HG03565 (cell line): ENCODE data around the gene MAU2.

ENCODE experiments used
- ATAC-seq: cut with Tn5 transposase; IDR thresholded peaks from one replicate; pipeline ENCODE4 v1.9.1; 2021; ENCODE audit warnings: mild to moderate bottlenecking, moderate library complexity; ENCODE audit not compliant: unreplicated experiment

The MAU2 gene

DNA sequence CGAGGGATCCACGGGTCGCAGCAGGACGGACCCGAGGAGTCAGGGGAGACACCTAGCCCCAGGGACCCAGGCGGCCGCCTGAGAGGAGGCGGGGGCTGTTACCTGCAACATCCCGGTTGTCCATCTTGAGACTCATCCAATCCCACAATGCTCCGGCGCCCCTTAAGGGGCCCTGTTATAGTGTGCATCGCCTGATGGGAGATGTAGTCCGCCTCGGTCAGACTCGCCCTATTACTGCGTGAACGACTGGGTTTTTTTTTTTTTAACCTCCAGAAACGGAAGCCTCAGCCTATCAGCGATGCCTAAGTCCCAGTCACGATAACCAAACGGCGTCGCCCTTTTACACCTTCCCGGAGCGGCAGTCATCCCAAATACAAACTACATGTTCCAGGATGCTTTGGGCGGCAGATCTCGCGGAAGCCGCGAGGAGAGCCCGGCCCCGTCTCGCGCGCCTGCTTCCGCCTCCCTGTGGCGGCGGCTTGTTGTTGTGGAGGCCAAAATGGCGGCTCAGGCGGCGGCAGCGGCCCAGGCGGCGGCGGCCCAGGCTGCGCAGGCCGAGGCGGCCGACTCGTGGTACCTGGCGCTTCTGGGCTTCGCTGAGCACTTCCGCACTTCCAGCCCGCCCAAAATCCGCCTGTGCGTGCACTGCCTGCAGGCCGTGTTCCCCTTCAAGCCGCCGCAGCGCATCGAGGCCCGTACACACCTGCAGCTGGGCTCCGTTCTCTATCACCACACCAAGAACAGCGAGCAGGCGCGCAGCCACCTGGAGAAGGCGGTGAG lies at the start of gene MAU2, which contains the start of gene SUGP1:
TSS of gene MAU2 (plus strand) at position 469 of the 780 bp plus-strand sequence. CDS start at position 500, 31 bp downstream.
TSS of gene SUGP1 (minus strand) at position 149 of the 780 bp plus-strand sequence. CDS start at position 136, 13 bp downstream.
- peak; percentile 87 for ATAC-seq

- ATAC-seq = no peak
Observed at GRCh38 chr19:19271828-19272599, 48.6 kb upstream of the MAU2 start.

DNA sequence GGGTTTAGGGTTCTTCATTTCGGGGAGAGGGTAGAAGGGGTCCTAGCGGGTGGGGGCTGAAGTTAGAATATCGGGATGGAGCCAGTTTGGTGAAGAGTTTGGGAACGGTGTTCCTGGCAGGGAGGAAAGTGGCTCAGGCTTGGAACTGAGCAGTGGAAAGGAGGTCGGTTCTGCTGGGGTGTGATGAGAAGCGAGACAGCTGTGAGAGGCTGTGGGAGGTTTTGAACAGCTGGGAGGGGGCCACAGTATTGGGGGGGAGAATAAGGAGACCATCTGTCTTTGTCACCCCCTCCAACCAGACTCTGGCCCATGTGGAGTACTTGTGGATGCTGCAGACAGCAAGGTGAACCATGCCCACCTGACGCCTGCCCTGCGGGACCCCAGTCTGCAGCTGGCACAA lies 46.5 kb upstream of the MAU2 start:
- ATAC-seq = no peak

DNA sequence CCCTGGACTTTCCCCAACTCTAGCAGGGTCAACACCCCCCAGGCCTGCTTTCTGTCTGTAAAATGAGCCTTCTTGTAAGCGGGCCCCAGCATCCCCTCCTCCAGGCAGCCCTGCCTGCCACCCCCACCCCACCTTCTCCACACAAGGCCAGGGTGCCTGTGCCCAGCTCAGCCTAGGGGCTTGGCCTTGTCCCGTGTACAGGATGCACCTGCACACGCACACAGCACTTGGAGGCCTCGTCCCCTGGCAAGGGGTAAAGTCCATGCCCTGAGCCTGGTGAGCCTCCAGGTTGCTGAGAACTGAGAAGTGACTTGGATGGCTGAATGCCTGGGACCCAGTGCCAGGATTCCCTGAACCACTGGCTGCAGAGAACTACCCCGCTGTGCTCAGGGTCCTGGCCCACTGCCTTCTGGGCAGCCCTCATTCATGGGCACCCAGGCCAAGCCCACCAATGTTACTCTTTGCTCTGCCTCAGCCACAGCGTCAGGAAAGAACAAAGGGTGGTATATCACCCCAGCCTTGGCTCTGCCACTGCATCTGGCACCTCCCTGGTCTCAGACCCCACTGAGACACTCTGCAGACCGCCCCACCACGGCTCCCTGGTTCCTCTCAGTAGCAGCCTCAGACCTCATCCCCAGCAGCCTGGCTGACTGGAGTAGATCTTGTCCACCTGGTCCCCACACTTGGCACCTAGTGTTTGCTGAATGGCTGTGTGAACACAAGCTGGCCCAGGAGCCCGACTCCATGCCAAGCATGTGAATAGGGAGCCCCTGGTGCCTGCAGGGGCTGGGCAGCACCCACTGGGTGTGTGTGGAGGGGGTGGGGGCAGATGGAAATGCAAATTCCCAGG lies 45.7 kb upstream of the MAU2 start:
- no peak for ATAC-seq

DNA sequence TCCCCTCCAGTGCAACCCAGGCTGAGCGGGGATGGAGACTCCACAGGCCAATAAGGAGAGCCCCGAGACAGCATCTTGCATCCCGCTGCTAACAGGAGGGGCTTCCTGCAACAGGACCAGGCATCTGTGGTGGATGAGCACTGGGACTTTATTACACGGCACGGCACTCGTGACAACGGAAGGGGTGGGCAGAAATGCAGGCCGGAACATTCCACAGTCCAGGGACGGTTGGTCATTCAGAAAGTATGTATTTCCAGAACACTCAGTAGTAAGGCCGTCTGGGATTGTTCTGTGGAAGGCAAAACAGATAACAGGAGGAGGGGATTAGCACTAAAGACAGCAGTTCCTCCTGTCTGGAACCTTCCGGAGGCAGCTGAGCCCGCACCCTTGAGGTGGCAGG lies 44.2 kb upstream of the MAU2 start:
- no peak for ATAC-seq

- ATAC-seq = no peak
Observed at GRCh38 chr19:19276851-19277250, 43.8 kb upstream of the MAU2 start.

- ATAC-seq = no peak
Observed at GRCh38 chr19:19278315-19278714, 42.3 kb upstream of the MAU2 start.

DNA sequence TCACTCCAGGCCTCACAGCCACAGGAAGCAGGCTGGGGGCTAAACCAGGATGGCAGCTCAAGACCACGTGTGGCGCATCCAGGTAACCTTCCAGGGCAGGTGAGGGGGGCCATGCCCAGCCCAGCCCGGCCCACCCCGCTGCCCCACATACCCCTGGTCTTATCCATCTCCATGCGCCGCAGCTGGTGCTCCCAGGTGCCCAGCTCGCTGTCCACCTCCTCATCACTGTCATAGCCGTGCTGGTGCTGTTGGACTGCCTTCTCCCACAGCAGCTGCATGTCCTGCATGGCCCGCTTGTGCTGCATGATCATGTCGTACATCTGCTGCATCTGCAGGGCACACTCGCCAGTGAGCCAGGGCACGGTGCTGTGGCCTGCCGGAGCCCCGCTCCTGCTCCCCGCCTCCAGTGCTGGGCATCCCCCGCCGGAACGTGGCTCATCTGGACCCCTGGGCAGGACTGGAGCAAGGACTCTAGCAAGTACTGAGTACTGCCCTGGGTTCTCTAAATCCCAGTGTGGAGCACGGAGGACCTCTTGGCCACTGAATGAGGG lies 41.5 kb upstream of the MAU2 start:
- no peak for ATAC-seq

- no peak for ATAC-seq
Observed at GRCh38 chr19:19279853-19280252, 40.8 kb upstream of the MAU2 start.

DNA sequence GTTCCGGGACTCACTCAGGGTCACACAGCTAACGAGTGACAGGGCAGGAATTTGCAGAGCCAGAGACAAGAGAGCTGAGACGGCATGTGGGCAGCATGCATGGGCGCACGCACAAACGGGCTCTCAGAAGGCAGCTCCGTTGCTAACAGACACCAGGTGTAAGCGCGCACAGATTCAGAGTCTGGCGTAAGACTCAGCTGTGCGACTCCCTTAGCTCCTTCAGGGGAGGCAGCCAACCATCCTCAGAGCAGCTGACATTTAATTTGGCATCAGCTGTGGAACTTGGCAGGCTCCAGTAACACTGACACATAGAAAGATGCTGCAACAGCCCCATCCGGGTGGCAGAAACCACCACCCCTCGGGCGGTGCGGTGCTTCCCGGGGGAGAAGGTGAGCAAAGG lies 40.1 kb upstream of the MAU2 start:
- no peak for ATAC-seq

DNA sequence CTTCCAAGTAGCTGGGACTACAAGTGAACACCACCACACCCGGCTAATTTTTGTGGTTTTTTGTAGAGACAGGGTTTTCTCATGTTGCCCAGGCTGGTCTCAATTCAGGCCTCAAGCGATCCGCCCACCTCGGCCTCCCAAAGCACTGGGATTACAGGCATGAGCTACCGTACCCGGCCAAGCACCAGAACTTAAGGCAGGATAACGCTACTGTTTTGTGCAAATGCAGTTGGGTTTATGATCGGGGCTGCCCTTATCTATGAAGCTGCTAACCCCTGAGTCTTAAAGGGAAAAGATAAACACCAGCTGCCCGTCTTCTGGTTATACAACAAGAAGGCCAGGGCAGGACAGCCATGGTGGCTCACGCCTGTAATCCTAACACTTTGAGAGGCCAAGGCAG lies 34.9 kb upstream of the MAU2 start:
- ATAC-seq = no peak

GRCh38 chr19:19292607-19293006 lies 28.0 kb upstream of the MAU2 start:
- ATAC-seq = no peak

- ATAC-seq = no peak
Observed at GRCh38 chr19:19294914-19295313, 25.7 kb upstream of the MAU2 start.

DNA sequence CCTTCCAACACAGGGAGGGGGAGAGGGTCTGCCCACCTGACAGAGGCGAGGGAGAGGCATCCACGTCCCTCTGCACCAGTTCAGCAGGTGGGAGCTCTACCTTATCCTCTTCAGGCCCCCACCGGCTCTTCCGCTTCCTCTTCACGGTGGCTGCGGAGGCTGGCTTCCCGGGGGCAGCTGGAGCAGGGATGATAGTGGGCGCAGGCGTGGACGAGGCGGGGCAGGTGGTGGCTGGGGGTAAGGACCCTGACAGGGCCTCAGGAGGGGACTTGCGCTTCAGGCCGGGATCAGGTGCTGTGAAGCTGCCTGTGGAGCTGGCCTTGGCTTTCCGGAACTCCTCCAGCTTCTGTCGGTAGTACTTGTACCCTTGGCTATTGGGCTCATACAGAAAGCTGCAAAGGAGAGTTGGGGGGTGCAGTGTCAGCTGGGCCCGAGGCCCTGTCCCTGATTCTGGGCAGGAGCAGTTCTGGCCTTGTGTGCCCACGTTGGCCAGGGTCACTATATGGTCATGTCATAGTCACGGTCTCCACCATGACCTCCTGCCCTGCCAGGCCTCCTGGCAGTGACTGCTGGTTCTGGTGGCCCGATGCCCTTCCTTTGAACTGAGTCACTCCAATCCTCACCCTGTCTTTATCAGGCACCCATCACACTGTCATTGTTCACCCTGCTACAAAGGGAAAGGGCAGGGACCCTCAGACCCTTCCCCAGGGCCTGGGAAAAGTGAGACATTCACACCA lies 23.5 kb upstream of the MAU2 start:
- no peak for ATAC-seq

- ATAC-seq = no peak
Observed at GRCh38 chr19:19297759-19298158, 22.9 kb upstream of the MAU2 start.

DNA sequence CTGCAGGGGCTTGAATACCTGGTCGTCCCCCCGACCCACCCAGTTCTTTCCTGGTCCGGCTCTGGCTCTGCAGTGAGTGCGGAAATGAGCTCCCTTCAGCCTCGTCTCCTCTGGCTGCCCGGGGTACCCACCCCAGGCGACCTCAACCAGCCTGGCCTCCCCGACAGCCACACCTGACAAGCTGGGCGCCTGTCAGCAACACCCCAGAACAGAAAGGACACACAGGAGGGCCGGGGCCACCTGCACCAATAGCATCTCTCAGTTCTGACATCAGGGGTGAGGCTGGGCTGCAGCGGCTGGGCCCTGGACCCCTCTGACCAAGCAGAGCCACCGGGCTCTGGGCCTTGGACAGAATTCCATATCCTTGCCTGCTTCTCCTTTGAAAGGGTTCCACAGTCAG lies 20.0 kb upstream of the MAU2 start:
- ATAC-seq = no peak

GRCh38 chr19:19303411-19303810 lies 17.2 kb upstream of the MAU2 start:
- no peak for ATAC-seq

DNA sequence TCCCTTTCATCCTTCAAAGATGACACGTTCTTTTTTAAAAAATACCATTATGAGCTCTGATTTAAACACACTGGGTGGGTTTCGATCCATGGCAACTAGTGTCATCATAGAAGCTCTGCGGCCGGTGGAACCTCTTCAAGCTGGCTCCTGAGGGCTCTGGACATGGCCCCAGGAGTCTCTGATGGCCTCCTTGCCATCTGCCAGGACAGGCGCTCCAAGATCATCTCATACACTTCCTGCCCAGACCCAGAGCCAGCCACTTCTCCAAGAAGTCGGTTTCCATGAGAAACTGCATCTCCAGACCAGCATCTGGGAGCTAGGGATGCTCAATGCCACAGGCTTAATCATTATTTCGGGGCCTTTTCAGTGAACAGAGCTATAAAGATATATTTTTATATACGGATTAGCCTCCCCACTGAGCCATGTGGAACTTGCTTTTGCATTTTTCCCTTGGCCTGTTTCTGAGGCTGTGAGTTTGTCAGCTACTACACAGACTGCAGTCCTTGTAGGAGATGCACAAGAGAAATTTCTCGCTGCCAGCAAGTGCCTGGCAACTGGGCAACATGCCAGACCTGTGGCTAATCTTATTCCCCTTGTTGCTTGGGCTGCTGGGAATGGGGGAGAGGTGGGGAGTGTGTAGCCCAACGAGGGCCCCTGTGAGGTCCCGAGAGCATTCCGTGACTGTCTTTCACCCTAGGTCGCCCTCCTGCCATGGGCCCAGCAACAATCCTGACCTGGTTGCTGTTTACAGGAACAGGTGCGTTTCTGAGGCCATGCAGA lies 16.3 kb upstream of the MAU2 start:
- no peak for ATAC-seq

- ATAC-seq = no peak
Observed at GRCh38 chr19:19305066-19305465, 15.6 kb upstream of the MAU2 start.
